ENCODE measurements around the gene ABHD4.
"Not testable (repeated sequence)": the region's sequence is repeated elsewhere in the genome, so short reads cannot be mapped to it uniquely, and the experiment has no call there.

ABHD4 gene

DNA sequence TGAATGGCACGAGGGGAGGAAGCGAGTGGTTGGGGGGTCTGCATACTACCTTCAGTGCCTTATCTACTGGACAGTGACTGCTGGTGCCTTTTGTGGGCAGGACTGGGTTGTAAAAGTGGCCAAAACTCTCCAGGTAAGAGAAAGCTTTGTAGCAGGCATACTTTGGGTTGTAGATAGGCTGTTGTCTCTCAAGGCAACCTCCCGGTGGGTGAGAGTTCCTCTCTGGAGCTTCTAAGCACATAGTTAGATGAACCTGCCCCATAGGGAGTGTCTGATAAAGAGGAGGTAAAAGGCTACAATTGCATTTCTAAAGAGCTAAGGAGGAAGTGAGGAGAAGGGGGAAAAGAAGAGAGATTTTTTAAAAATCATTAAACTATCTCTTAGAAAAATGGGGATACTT, 4.9 kb upstream of the ABHD4 start:
- no peak for DNase-seq

DNA sequence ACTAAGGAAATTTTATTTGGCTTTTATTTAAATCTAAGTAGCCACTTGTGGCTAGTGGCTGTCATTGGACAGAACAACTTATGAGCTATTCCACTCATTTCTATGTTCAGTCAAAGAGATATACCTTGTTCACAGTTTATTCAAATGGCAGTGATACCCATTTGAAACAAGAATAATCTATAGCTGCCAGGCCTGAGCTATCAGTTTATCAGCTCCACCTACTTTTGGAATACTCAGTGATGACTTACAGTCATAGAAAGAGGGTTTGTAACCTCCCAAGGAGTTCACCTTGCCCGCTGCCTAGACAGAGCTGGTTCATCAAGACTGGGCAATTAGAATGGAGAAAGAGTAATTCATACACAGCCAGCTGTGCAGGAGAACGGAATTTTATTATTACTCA, 4.5 kb upstream of the ABHD4 start:
- DNase-seq = no peak

DNA sequence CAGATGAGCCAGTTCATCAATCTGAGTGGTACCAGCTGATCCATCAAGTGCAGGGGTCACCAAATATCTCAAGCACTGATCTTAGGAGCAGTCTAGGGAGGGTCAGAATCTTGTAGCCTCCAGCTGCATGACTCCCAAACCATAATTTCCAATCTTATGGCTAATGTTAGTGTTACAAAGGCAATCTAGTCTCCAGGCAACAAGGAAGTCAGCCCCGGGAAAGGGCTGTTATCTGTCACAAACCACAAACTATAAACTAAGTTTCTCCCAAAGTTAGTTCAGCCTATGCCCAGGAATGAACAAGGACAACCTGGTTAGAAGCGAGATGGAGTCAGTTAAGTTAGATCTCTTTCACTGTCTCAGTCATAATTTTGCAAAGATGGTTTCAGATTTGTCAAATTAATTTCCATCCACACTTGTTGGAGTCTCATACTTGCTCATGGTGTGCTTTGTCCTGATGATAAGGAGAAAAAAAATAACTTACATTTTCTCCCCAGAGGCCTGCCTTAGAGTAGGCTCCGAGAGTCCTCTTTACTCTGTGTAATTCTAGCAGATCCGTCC, 3.9 kb upstream of the ABHD4 start:
- no peak for DNase-seq

DNA sequence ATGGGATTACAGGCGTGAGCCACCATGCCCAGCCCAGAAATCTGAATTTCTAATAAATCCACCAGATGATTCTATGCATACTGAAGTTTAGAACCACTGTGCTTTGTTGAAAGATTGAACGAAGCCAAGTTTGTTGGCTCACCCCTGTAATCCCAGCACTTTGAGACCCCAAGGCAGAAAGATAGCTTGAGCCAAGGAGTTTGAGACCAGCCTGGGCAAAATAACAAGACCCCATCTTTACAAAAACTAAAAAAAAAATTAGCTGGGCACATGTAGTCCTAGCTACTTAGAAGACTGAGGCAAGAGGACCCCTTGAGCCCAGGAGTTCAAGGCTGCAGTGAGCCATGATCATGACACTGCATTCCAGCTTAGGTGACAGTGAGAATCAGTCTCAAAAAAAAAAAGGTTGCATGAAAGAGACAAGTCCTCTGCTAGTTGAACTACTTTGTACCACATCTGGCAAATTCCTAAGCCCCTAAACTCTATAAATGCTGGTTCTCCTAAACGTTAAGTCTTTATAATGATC, 1.7 kb upstream of the ABHD4 start:
- no peak for DNase-seq

DNA sequence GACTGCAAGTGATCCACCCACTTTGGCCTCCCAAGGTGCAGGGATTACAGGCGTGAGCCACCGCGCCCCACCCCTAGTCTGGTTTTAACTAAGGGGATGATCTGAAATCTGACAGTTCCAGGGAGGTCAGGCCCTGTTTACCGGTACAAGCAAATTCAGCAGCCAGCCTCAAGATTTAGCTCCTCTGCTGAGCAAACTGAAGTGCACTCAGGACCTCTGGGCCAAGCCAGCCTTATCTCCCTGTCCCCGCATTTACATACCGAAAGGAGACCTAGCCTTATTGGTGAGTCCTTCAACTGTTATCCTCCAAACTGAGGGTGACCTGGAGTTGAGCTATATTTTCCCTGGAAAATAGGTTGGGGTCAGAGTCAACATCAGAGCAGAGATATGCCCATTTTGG, 835 bp upstream of the ABHD4 start:
- no peak for DNase-seq

DNA sequence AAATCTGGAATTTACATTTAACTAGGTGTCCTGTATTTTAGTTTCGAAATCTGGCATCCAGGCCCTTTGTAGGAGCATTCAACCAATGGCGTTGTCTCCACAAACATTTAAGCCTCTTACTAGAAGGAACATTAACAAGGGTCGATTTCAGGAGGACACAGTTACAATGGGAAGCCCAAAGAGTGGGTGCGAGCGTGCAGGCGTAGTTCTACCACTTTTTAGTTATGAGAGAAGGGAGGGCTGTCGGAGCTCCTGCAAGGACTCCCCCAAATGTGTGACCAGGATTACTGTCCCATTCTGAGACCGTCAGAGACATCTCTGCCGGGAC, 365 bp upstream of the ABHD4 start:
- no peak for DNase-seq

DNA sequence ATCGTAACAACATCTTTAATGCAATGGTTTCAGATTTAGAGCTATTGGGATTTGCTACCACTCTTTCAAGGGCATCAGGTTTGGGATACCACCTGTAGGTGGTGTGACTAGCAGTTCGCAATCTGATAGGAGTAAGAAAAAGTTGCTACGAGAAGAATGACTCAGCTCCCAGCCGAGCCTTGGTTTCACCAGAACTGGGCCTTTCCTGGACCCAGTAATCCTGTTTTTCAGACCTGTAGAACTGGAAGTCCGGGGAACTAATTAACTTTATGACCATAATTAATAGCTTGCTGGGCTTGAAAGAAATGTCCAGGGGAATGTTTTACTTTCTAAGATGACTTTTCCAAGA, 770 bp downstream of the ABHD4 start:
- peak; percentile 35 for DNase-seq

DNA sequence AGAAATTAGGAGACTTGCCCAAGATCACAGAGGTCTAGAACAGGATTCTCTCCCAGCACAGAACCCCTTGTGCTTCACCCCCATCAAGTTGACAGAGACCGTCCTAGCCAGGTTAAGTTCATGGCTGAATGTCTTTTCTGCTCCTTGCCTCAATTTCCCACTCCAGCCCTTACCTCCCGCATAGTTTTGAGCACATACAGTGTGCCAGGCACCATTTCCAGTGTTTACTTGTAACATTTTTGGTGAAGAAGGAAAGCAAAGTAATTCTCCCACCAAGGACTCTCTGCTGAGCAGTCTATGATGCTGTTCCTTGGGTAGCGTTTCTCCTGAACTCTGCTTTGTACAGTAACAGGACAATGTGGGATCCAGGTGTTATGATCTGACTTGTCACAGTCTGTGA, 1.2 kb downstream of the ABHD4 start:
- DNase-seq = no peak

DNA sequence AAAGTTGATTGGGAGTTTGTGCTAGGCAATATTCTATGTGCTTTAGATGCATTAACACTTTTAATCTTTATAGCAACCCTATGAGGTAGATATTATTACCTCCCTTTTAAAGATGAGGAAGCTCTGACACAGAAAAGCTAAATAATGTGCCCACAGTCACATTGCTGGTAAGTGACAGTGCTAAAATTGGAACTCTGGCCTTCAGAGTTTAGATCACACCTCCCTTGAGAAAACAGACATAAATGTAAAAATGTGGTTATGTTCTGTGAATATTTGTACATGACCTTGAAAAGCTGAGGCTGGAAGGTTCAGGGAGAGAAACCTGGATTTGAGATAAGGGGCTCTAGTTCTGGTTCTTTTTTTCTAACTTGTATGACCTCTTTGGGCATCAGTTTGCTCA, 1.9 kb downstream of the ABHD4 start:
- no peak for DNase-seq

DNA sequence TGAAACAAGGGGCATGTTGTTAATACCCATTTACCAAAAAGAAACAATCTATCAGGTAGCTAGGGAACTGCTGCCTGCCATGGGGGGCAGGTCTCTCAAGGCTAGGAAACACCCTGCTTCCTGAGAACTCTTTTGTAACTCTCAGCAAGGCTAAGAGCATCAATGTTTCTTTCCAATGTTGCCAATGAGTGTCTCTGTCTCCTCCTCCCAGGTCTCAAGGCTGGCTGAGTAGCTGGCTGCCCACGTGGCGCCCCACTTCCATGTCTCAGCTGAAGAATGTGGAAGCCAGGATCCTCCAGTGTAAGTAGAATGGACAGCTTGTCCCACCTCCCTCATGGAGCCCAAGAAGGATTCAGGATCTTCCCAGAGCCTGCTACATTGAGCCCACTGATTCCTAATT, 3.4 kb downstream of the ABHD4 start:
- DNase-seq = no peak

DNA sequence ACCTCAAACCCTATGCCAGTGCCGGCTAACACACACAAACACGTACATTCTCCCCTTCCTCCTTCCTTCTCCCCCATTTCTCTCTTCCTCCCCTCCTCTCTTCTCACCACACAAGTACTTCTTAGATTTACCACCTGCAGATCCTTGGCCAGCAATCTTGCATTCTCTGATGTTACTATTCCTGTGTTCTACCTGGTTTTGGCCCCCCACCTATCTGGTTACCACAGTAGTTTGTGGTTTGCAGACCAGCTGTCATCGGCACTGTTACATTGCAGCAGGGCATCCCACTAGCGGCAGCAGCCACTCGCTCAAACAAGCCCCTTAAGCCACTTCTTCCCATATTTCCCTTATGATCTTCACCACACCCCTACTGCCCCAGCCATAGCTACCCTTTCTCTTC, 3.9 kb downstream of the ABHD4 start:
- DNase-seq = no peak

DNA sequence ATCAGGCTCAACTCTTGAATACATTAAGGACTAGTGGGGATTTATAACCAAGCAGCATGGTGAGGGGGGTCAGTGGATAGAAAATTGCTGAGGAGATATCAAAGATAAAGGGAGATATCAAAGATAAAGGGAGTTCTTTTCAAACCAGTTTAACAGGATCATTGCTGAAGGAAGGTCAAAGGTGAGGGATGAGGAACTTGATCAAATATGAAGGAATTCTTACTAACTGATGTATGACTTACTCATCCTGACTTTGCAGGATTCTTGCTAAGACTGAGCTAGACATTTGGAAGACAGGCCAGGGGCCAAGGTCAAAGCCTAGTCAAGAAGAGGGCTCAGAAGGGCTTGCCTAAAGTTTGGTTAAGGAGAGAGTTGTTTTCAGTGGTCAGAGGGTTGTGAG, 4.8 kb downstream of the ABHD4 start:
- DNase-seq = peak; percentile 37

DNA sequence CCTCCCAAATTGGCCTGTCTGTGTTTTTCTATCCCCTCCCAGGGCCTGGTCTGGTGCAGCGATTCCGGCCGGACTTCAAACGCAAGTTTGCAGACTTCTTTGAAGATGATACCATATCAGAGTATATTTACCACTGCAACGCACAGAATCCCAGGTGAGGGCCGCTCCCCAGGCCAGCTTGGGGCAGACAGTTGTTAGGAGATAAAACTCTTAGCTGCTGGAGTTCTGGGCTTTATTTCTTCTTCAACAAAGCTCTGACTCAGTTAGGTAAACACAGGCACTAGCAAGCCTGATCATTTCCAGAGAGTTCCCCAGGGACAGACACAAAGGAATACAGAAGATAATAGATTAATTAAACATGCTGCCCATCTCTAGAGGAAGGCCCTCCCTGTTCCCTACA, 8.3 kb downstream of the ABHD4 start:
- DNase-seq = no peak

DNA sequence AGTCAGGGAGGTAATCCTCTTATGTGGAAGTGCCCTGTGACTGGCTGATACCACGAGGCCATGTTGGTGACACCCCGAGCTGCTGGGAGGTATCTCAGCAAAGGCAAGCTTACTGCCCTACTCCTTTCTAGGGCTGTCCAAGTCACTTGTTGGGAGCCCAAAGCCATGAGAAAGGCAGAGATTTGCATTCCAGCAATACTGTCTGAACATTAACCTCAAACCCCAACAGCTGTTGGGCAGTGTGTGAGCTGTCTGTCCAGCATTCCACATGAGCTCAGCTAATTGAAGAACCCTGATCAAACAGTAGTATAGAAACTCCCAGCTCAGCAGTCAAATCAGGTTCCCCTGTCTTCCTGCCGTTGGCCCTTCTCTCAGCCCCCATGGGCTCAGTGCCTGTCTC, 9.2 kb downstream of the ABHD4 start:
- DNase-seq = peak; percentile 24

DNA sequence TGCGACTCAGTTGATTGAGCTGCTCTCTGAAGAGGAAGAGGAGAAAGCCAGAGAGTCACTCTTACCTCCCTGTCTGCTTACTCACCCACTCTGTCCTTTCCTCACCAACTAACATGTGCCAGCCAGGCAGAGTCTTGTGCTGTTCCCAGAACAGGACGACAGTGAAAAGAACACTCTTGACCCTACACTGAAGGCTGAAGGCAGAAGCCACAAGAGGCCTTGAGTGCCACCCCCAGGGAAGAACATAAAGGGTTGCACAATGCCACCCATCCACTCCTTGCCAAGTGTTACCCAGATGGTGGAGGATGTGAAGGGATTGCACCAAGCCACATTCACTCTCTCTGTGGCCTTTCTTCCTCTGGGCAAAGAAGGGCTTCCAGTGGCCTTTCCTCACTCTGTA, 12.8 kb downstream of the ABHD4 start:
- no peak for DNase-seq

DNA sequence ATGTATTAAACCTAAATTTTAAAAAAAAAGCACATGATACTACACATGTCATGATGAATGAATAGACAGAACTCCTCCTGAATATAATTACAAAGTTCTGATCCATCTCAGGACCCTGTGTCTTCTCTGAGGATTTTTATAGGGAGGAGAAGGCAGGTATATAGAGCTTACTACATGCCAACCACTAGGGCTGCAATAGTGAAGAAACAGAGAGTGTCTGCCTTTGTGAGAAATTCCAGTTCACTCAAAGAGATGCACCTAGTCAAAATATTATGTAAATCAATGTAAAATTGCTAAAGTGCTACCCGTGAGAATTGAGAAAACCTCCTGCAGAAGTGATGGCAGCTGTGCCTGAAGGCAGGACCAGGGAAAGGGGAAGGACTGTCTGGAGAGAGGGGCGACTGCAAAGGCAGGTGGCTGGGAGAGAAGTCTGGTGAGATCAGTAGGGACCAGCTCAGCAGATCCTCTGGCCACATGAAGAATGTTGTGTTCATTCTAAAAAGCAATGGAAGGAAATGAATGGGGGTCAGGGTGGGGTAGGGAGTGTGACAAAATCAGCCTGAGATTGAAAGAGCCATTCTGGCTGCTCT, 15.1 kb downstream of the ABHD4 start:
- DNase-seq = peak; percentile 47

DNA sequence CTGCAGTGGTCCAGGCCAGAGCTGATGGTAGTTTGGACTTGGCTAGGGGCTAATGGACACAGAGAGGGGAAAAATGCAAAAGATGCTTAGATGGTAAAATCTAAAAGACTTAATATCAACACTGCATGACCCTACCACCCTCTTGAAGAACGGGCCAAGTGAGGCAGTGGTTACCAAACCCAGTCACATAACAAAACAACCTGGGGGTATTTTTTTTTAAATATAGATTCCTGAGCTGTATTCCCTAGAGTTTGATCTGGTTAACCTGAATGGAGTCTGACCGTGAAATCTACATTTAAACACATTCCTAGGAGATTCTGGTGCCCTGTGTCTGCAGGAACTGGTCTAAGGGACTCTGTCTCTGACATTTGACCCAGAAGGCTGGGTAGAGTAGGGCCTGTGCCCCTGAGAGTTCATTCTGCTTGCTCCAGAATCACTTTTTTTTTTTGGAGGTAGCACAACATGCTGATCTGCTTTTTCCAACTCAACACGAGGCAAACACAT, 15.7 kb downstream of the ABHD4 start:
- DNase-seq = no peak

DNA sequence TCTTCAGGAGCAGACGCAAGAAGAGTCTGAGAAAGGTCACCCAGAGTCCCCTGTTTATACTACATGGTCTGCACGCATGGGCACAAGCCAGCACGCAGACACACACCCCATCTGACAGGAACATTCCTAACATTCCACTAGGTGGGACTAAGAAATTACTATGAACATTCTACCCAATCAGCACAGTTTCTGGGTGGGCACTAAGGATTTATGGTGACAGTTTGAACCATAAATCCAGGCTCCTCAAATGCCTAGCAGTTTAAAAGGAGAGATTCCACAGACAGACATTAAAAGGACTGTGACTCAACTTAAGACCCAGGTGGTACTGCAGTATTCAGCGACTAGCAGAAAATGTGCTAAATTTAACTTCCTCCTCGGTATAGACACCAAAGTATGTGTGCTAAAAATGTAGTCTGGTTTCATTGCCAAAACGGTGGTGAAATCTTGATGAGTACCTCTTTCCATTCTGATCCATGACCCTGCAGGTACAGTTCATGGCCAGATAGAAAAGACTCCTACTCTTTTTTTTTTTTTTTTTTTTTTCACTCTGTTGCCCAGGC, 16.2 kb downstream of the ABHD4 start:
- DNase-seq = peak; percentile 99

DNA sequence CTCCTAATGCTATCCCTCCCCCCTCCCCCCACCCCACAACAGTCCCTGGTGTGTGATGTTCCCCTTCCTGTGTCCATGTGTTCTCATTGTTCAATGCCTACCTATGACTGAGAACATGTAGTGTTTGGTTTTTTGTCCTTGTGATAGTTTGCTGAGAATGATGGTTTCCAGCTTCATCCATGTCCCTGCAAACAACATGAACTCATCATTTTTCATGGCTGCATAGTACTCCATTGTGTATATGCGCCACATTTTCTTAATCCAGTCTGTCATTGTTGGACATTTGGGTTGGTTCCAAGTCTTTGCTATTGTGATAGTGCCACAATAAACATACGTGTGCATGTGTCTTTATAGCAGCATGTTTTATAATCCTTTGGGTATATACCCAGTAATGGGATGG, 17.7 kb downstream of the ABHD4 start:
- DNase-seq = not testable (repeated sequence)

DNA sequence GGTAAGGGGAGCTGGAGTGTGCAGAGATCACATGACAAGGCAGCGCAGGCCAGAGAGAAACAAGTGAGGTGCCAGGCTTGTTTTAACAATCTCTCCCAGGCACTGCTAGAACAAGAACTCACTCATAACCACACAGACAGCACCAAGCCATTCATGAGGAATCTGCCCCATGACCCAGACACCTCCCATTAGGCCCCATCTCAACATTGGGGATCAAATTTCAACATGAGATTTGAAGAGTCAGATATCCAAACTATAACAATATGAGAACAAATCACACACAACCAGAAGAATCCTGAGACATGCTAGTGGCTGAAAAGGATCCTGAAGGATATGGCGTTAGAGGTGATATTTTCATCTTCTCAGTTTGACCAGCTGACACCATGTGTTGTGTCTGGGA, 24.2 kb downstream of the ABHD4 start:
- DNase-seq = peak; percentile 76

DNA sequence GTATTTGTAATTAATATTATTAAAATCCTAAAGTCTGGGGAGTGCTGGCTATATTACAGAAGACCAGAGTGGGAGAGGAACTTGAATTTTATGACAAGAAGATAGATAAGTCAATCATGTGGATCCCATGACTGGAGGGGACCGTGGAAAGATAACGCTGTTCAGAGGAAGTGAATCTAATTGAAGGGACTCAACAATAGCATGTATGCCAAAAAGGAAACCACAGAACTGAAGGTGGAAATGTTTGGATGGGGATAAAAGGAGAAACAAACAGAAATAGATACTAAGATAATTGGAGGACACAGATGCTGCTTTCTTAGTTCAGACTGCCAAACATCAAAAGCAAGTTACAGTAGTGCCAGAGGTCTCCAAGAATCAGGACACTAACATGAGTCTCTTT, 24.9 kb downstream of the ABHD4 start:
- no peak for DNase-seq

DNA sequence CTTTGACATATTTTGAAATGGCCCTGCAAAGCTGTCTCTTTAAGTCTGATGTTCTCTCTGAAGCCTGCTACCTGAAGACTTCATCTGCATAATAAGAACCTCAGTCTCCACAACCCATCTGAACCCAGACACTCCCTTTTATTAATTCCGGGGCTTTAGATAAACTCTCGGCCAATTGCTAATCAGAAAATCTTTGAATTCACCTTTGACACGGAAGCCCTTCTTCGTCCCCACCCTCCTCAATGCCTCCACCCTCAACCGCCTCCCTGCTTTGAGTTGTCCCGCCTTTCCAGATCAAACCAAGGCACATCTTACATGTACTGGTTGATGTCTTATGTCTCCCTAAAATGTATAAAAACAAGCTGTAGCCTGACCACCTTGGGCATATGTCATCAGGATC, 28.5 kb downstream of the ABHD4 start:
- DNase-seq = no peak

DNA sequence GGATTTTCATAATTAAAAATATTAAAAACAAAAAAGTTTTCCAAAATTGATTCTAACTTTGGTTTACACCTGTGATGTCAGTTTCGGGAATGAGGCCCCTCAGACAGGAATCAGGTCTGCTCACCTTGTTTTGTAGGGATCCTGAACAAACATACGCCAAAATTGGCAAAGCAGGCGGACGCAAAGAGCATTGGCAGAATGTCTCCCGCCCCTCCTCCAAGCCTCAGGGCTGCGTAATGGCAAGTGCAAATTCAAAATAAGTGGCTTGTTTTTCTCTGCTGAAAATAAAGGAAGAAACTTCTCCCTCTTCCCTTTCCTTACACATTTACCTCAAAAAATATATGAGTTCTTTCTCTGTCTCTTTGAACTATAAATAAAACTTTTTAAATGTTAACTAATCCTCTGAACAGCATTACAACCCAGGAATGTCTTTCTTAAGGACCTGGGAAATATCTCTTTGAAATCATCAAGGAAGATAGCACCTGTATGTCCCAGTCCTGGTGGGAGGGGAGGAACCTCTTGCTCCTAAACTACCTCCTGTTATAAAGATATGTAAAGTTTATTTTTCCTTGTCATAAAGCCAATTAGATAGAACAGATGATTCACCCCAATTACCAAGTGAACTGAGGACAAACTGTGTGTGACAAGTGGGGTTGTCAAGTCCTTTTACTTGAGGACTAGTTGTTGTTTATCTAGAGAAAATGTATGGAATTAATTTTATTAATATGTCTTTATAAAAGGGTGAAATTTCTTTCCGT, 29.6 kb downstream of the ABHD4 start:
- no peak for DNase-seq

DNA sequence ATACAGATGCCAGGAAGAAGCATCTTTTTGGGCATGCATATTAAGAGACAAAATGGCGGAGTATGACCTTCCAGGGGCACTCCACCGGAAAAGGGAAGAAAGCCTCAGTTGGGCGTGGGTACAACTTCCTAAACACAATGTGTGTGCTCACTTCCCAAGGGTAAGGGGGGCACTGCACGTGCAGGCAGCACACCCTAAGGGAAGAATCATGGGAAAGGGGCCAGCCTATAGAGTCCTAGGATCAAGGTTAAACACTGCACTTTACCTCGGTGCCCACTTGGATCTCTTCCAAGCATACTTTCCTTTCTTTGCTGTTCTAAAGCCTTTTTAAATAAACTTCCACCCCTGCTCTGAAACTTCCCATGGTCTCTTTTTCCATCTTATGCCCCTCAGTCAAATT, 31.3 kb downstream of the ABHD4 start:
- no peak for DNase-seq
